Measurements from ENCODE around the gene GHR.

GHR gene

DNA sequence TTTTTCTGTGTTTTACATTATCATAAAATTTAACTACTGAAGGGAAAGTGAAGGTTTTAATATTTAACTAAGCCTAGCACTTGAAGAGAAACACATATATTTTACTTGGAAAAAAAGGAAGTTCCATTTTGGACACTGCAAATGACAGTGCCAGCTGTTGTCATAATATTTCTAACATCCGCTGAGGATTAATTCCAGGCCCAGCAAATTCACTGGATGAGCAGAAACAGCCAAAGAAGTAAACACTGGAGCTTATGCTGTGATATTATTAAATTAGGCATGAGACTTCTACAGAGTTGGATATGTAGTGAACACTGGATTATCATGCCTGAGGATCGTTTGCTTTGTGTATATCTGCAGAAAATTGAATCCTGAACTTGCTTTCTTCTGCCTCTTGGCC lies 67.6 kb downstream of the GHR start:
- POLR2A ChIA-PET: no interaction called here
- Histone ChIP-seq H3K36me3 (ENCODE audit: control insufficient read depth in 2 of 2, insufficient read depth in 1 of 2, low read length in 2 of 2) (no peaks in the 10 kb centered on the region), H3K4me1 (ENCODE audit: control insufficient read depth, insufficient read depth, low read length) (no peaks in the 10 kb centered on the region), H3K27ac (ENCODE audit: extremely low read depth, low read depth, low read length) (no peak overlapping the region), H3K9me3 (ENCODE audit: control insufficient read depth, insufficient read depth, low read depth, low read length) (no peaks in the 10 kb centered on the region), H3K4me3 (ENCODE audit: low read depth, low read length) (no peak overlapping the region)
- CTCF ChIA-PET: no interaction called here
- TF ChIP-seq ZNF473 (tag by site-specific recombination; IDR thresholded peaks at IDR 0.05) (no peak), ZNF24 (tag by site-specific recombination; IDR thresholded peaks at IDR 0.05) (no peak), ZNF510 (tag by site-specific recombination; IDR thresholded peaks at IDR 0.05; ENCODE audit: insufficient replicate concordance) (no peak), ZNF184 (tag by site-specific recombination; IDR thresholded peaks at IDR 0.05) (no peak), ZNF292 (tag by site-specific recombination; IDR thresholded peaks at IDR 0.05; ENCODE audit: borderline replicate concordance, low read depth) (no peak), ZNF548 (tag by site-specific recombination; IDR thresholded peaks at IDR 0.05) (no peak), IKZF3 (tag by site-specific recombination; IDR thresholded peaks at IDR 0.05) (no peak), ZBTB48 (tag by site-specific recombination; IDR thresholded peaks at IDR 0.05) (no peak), GLIS2 (tag by site-specific recombination; IDR thresholded peaks at IDR 0.05) (no peak), ZNF174 (tag by site-specific recombination; IDR thresholded peaks at IDR 0.05) (no peak)

GRCh38 chr5:42491699-42492098 lies 68.5 kb downstream of the GHR start:
- Histone ChIP-seq H3K36me3 (ENCODE audit: control insufficient read depth in 2 of 2, insufficient read depth in 1 of 2, low read length in 2 of 2) (no peaks in the 10 kb centered on the region), H3K4me1 (ENCODE audit: control insufficient read depth, insufficient read depth, low read length) (no peaks in the 10 kb centered on the region), H3K27ac (ENCODE audit: extremely low read depth, low read depth, low read length) (no peak overlapping the region), H3K4me3 (ENCODE audit: low read depth, low read length) (no peak overlapping the region), H3K9me3 (ENCODE audit: control insufficient read depth, insufficient read depth, low read depth, low read length) (no peaks in the 10 kb centered on the region)
- POLR2A ChIA-PET: interaction anchor here (0.5 kb wide), 1 partner anchor 630 kb away, joined by 6 read pairs; no protein-coding TSS in a partner anchor
- CTCF ChIA-PET: no interaction called here
- TF ChIP-seq ZNF184 (tag by site-specific recombination; IDR thresholded peaks at IDR 0.05) (no peak), ZNF521 (tag by site-specific recombination; IDR thresholded peaks at IDR 0.05) (no peak), KLF7 (tag by site-specific recombination; IDR thresholded peaks at IDR 0.05; ENCODE audit: borderline replicate concordance) (no peak), ZNF114 (tag by site-specific recombination; IDR thresholded peaks at IDR 0.05) (no peak), REPIN1 (tag by site-specific recombination; IDR thresholded peaks at IDR 0.05; ENCODE audit: low read depth) (no peak), ZNF169 (tag by site-specific recombination; IDR thresholded peaks at IDR 0.05) (no peak), HOXA7 (CRISPR knock-in tag; IDR thresholded peaks at IDR 0.05; ENCODE audit: borderline replicate concordance) (no peak), ZBTB11 (tag by site-specific recombination; conservative IDR thresholded peaks at IDR 0.05; ENCODE audit: low read depth) (no peak), ZNF548 (tag by site-specific recombination; IDR thresholded peaks at IDR 0.05) (no peak), ZNF214 (tag by site-specific recombination; IDR thresholded peaks at IDR 0.05; ENCODE audit: borderline replicate concordance) (no peak)
- TF ChIP-seq, protein P1, sequence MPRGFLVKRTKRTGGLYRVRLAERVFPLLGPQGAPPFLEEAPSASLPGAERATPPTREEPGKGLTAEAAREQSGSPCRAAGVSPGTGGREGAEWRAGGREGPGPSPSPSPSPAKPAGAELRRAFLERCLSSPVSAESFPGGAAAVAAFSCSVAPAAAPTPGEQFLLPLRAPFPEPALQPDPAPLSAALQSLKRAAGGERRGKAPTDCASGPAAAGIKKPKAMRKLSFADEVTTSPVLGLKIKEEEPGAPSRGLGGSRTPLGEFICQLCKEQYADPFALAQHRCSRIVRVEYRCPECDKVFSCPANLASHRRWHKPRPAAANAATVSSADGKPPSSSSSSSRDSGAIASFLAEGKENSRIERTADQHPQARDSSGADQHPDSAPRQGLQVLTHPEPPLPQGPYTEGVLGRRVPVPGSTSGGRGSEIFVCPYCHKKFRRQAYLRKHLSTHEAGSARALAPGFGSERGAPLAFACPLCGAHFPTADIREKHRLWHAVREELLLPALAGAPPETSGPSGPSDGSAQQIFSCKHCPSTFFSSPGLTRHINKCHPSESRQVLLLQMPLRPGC (tag by site-specific recombination; IDR thresholded peaks at IDR 0.05): no peak
- TF ChIP-seq, protein P2, sequence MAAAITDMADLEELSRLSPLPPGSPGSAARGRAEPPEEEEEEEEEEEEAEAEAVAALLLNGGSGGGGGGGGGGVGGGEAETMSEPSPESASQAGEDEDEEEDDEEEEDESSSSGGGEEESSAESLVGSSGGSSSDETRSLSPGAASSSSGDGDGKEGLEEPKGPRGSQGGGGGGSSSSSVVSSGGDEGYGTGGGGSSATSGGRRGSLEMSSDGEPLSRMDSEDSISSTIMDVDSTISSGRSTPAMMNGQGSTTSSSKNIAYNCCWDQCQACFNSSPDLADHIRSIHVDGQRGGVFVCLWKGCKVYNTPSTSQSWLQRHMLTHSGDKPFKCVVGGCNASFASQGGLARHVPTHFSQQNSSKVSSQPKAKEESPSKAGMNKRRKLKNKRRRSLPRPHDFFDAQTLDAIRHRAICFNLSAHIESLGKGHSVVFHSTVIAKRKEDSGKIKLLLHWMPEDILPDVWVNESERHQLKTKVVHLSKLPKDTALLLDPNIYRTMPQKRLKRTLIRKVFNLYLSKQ (tag by site-specific recombination; IDR thresholded peaks at IDR 0.05; ENCODE audit: borderline replicate concordance): no peak
- TF ChIP-seq, protein P3, sequence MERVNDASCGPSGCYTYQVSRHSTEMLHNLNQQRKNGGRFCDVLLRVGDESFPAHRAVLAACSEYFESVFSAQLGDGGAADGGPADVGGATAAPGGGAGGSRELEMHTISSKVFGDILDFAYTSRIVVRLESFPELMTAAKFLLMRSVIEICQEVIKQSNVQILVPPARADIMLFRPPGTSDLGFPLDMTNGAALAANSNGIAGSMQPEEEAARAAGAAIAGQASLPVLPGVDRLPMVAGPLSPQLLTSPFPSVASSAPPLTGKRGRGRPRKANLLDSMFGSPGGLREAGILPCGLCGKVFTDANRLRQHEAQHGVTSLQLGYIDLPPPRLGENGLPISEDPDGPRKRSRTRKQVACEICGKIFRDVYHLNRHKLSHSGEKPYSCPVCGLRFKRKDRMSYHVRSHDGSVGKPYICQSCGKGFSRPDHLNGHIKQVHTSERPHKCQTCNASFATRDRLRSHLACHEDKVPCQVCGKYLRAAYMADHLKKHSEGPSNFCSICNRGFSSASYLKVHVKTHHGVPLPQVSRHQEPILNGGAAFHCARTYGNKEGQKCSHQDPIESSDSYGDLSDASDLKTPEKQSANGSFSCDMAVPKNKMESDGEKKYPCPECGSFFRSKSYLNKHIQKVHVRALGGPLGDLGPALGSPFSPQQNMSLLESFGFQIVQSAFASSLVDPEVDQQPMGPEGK (tag by site-specific recombination; IDR thresholded peaks at IDR 0.05): no peak
